ENCODE measurements around the gene CCND1.

The CCND1 gene

DNA sequence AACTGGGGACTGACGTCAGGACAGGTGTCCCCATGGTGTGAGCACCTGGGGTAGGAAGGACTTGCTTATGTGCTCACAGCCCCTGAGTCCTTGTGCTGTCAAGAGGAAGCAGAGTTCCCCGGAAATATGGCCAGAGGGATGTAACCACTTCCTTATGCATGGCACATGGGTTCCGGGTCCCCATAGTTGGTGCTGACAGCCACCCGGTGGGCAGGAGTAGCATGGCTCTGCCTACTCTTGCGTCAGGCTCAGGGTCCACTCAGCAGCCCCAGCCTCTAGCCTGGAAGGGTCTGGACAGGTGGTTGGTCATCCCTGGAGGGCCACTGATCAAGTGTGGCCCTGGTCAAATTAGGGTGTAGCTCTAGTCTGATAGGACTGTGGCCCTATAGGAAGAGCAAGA, 42.8 kb upstream of the CCND1 start:
- Histone ChIP-seq H3K27ac (no peak overlapping the region), H3K27me3 (peaks cover 0 to 9% of the 10 kb centered on the region in 2 donors), H3K4me3 (no peak overlapping the region), H3K9me3 (peaks cover 0 to 5% (median 0%) of the 10 kb centered on the region in 3 donors), H3K4me1 (no peaks in the 10 kb centered on the region), H3K36me3 (no peaks in the 10 kb centered on the region)
- intact Hi-C loops (cut with DNase I; ENCODE audit: low total_unique reads) = no loop called here
- DNase-seq = no peak
- TF ChIP-seq, protein P1, sequence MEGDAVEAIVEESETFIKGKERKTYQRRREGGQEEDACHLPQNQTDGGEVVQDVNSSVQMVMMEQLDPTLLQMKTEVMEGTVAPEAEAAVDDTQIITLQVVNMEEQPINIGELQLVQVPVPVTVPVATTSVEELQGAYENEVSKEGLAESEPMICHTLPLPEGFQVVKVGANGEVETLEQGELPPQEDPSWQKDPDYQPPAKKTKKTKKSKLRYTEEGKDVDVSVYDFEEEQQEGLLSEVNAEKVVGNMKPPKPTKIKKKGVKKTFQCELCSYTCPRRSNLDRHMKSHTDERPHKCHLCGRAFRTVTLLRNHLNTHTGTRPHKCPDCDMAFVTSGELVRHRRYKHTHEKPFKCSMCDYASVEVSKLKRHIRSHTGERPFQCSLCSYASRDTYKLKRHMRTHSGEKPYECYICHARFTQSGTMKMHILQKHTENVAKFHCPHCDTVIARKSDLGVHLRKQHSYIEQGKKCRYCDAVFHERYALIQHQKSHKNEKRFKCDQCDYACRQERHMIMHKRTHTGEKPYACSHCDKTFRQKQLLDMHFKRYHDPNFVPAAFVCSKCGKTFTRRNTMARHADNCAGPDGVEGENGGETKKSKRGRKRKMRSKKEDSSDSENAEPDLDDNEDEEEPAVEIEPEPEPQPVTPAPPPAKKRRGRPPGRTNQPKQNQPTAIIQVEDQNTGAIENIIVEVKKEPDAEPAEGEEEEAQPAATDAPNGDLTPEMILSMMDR (IDR thresholded peaks at IDR 0.05) = peak in 1 of 2 experiments; percentile 28

DNA sequence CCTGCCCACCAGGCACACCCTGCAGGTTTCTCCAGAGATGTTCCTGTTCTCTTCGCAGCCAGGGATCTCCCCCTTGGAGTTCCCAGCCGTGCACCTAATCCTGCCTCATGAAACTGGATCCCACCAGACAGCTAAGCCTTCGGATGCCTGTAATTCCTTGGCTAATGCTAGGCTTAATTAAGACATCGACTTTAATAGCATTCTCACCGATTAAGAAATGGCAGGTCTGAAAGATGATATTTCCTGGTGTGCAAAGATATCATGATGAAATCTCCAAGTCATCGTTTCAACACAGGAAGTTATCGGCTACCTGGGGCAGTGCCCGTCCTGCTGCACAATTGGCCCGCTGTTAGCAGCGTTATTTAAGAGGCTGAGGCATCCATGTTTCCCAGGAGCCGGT, 41.5 kb upstream of the CCND1 start:
- no peak for DNase-seq
- no peaks in the 10 kb centered on the region for H3K4me1 ChIP-seq
- peaks cover 0 to 11% of the 10 kb centered on the region in 2 donors for H3K27me3 ChIP-seq
- H3K4me3 ChIP-seq = no peak overlapping the region
- intact Hi-C loops (cut with DNase I; ENCODE audit: low total_unique reads) = no loop called here
- TF ChIP-seq, protein P1 (IDR thresholded peaks at IDR 0.05) = no peak
- no peaks in the 10 kb centered on the region for H3K36me3 ChIP-seq
- peaks cover 0 to 5% (median 0%) of the 10 kb centered on the region in 3 donors for H3K9me3 ChIP-seq
- no peak overlapping the region for H3K27ac ChIP-seq

DNA sequence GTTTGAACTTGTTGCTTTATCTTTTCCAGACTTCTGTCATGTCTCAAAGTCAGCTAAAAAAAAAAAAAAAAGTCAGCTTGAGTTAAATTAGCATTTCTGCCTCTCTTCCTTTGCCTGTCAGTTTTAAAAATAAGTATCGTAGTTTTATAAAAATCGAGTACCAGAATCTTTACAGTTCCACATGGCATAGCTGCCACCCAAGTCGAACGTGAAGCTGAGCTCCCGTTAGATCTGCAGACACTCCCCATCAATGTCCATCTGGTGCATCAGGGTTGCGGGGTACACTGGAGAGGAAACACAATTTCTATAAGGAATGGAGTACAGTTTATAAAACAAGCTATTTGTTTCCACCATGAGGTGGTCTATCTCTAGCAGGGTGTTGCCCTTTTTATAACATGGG, 41.0 kb upstream of the CCND1 start:
- H3K36me3 ChIP-seq = no peaks in the 10 kb centered on the region
- no peaks in the 10 kb centered on the region for H3K4me1 ChIP-seq
- no peak overlapping the region for H3K27ac ChIP-seq
- intact Hi-C loops (cut with DNase I; ENCODE audit: low total_unique reads) = no loop called here
- no peak overlapping the region for H3K4me3 ChIP-seq
- TF ChIP-seq, protein P1 (IDR thresholded peaks at IDR 0.05) = no peak
- peaks cover 0 to 15% of the 10 kb centered on the region in 2 donors for H3K27me3 ChIP-seq
- H3K9me3 ChIP-seq = peaks cover 0 to 5% (median 0%) of the 10 kb centered on the region in 3 donors
- no peak for DNase-seq

DNA sequence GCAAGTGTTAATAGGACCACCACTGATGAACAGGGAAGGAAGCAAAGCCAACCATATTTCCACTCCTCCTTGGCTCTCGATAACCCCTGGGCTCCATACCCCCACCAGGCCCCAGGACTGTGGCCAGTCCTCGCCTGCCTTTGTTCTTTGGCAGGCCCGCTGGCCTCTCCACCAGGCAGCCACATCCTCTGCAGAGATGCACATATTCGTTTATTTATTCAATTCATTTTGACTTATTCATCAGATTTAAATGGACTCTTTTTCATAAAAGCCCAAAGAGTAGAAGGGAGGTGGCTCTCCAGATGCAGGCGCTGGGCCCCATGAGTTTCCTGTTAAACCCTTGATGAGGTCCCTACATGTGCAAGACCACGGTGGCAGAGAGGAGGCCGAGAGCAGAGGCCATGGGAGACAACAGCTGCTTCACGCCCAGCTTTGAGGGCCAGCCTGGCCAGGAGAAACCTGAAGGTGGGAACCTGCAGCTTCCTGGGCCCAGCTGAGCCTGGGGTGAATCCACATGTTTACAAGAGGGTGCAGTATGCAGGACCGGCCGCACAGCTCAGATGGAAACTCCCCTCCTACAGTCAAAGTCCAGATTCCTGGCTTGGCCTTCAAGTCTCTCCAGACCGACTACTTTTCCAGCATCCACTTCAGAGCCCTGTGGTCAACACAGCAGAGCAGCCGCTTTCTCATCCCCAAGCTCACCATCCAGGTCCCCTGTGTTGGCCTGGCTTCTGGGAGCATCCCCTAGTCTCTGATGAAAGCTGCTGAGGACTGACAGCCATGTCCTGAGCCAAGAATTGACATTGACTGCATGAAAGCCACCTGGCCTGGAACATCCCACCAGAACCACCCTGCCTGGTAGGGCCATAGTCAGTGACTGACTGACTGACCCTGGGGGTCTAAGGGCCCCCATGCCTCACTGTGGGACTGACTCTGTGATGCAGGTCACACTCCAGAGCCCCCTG, 39.7 kb upstream of the CCND1 start:
- intact Hi-C loops (cut with DNase I; ENCODE audit: low total_unique reads) = no loop called here
- Histone ChIP-seq H3K4me1 (no peaks in the 10 kb centered on the region), H3K36me3 (no peaks in the 10 kb centered on the region), H3K27ac (no peak overlapping the region), H3K9me3 (peaks cover 0 to 5% (median 0%) of the 10 kb centered on the region in 3 donors), H3K27me3 (peaks cover 0 to 17% of the 10 kb centered on the region in 2 donors), H3K4me3 (no peak overlapping the region)
- DNase-seq = no peak
- TF ChIP-seq, protein P1 (IDR thresholded peaks at IDR 0.05) = no peak

DNA sequence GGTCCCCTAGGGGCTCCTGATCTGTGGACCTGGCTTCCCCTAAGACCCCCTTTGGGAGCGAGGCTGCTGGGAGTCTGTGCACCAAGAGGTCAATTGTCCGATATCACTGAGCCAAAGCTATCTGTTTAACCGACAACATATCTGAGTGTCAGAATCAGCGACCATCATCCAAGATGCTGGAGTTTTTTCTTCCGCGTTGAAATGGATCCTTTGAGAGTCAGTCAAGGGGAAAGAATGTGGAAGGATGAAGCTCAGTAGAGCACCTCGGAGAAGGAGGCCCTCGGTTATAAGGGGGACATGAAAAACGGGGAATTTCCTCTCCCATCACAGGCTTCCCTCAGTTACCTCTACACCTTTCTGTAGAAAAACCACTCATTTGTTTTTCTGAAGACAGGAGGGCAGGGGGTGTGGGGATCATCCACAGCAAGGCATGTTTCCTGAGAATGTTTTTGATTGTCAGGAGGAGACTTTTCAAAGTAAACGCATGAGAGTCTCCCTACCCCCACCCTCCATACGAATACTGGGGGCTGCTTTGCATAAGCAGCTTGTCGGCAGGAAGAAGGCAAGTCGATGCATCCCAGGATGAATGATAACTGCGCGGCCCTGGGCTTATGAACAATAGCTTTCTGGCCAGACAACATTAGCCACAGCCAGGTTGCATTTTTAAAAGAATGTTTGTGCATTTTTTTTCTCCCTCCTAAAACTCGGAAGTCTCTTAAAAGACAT, 37.7 kb upstream of the CCND1 start:
- intact Hi-C loops (cut with DNase I; ENCODE audit: low total_unique reads) = no loop called here
- no peaks in the 10 kb centered on the region for H3K4me1 ChIP-seq
- TF ChIP-seq, protein P1 (IDR thresholded peaks at IDR 0.05) = no peak
- peaks cover 0 to 5% (median 0%) of the 10 kb centered on the region in 3 donors for H3K9me3 ChIP-seq
- DNase-seq = no peak
- no peak overlapping the region for H3K27ac ChIP-seq
- peaks cover 0 to 20% of the 10 kb centered on the region in 2 donors for H3K27me3 ChIP-seq
- H3K4me3 ChIP-seq = no peak overlapping the region
- no peaks in the 10 kb centered on the region for H3K36me3 ChIP-seq
